H1 (cell line): ENCODE data around the gene PDZRN3. TPM values are rescaled to one million over a fixed set of nuclear protein-coding genes. Genes with fewer than 3 reads are reported as not detected.

Experiments used
- BCL11A ChIP-seq, 2 experiments: IDR thresholded peaks; one replicate each; pipeline ENCODE4 v1.6.1; 2011; ENCODE audit warnings: low read depth in 2 of 2, low read length in 2 of 2, mild to moderate bottlenecking in 2 of 2
- FOSL1 ChIP-seq: IDR thresholded peaks from 2 replicates; pipeline ENCODE4 v1.6.1; 2011; ENCODE audit warnings: mild to moderate bottlenecking, low read depth, low read length, moderate library complexity; ENCODE audit not compliant: insufficient read depth
- RXRA ChIP-seq: IDR thresholded peaks from 2 replicates; pipeline ENCODE4 v1.6.1; 2011; ENCODE audit warnings: low read depth, mild to moderate bottlenecking, low read length, moderate library complexity; ENCODE audit not compliant: insufficient read depth
- TAF1 ChIP-seq: IDR thresholded peaks from 2 replicates; pipeline ENCODE4 v1.6.1; 2011; ENCODE audit warnings: mild to moderate bottlenecking, low read depth, low read length
- TCF12 ChIP-seq: IDR thresholded peaks from 2 replicates; pipeline ENCODE4 v1.6.1; 2011; ENCODE audit warnings: low read depth, mild to moderate bottlenecking, low read length
- polyA plus RNA-seq, 7 experiments: library from polyadenylated mRNA; depleted of rRNA in 3 of 7; stranded (reverse) in 5 of 7; unstranded in 2 of 7; fragments of >200 nt in 5 of 7; fragments of 200-250 nt in 2 of 7; gene quantifications; 1 replicate in 5 of 7; 2 replicates in 1 of 7; 4 replicates in 1 of 7; pipeline versions ENCODE4 v1.2.1 to v1.2.3, GENCODE V29; 2011 to 2013; ENCODE audit warnings: missing spikeins in 2 of 7, mixed read lengths in 2 of 7
- total RNA-seq: library from RNA; stranded (reverse); fragmentation: NEBNext Ultra II Directional; extraction: Animal tissue kit (Norgen Biotek cat#: 25700); gene quantifications from 2 replicates; pipeline ENCODE4 v1.2.1, GENCODE V29; 2021

Gene PDZRN3
- total and polyA plus RNA-seq, 2 of the 8 experiments (the other 6 are each of a cell fraction or from before 2014, with no cell fraction given) = 4.2 to 20.5 TPM

- TF ChIP-seq BCL11A (IDR thresholded peaks at IDR 0.05; ENCODE audit: low read depth in 2 of 2, low read length in 2 of 2) = no peak
- no peak for TF ChIP-seq RXRA
- TF ChIP-seq TCF12 = no peak
- TF ChIP-seq TAF1 = no peak
- TF ChIP-seq FOSL1 = no peak
- TF ChIP-seq, all 59 proteins: peak for 0
Observed at GRCh38 chr3:73481888-73482287, 142.9 kb downstream of the PDZRN3 start (continued).
